Measurements from ENCODE around the gene TMEM239. TPM values are rescaled to one million over a fixed set of nuclear protein-coding genes. Genes with fewer than 3 reads are reported as not detected.

TMEM239 gene
- total and polyA plus RNA-seq, 9 donors: not detected

- TF ChIP-seq POLR2A (IDR thresholded peaks at IDR 0.05) (no peak), EP300 (IDR thresholded peaks at IDR 0.05) (no peak)
- TF ChIP-seq, protein P1, sequence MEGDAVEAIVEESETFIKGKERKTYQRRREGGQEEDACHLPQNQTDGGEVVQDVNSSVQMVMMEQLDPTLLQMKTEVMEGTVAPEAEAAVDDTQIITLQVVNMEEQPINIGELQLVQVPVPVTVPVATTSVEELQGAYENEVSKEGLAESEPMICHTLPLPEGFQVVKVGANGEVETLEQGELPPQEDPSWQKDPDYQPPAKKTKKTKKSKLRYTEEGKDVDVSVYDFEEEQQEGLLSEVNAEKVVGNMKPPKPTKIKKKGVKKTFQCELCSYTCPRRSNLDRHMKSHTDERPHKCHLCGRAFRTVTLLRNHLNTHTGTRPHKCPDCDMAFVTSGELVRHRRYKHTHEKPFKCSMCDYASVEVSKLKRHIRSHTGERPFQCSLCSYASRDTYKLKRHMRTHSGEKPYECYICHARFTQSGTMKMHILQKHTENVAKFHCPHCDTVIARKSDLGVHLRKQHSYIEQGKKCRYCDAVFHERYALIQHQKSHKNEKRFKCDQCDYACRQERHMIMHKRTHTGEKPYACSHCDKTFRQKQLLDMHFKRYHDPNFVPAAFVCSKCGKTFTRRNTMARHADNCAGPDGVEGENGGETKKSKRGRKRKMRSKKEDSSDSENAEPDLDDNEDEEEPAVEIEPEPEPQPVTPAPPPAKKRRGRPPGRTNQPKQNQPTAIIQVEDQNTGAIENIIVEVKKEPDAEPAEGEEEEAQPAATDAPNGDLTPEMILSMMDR (IDR thresholded peaks at IDR 0.05): no peak
- no peaks in the 10 kb centered on the region for H3K36me3 ChIP-seq
- no peaks in the 10 kb centered on the region for H3K4me1 ChIP-seq (ENCODE audit: insufficient read depth)
- no peak for DNase-seq
- no peak overlapping the region for H3K27ac ChIP-seq
- H3K4me3 ChIP-seq: no peak overlapping the region
- intact Hi-C loops (cut with DNase I): loop anchor here in 1 of 4 donors (10.0 kb wide), 1 partner anchor 152 kb away; the partner anchor contains the start of gene EBF4
- 83 to 93% (median 87%) methylated on average over 5 of the region's 5 CpGs for WGBS, 3 donors
- H3K27me3 ChIP-seq: no peaks in the 10 kb centered on the region
- no peaks in the 10 kb centered on the region for H3K9me3 ChIP-seq
Measured at GRCh38 chr20:2846698-2847097, 30.5 kb downstream of the TMEM239 start.

- DNase-seq: no peak
- Histone ChIP-seq H3K4me1 (ENCODE audit: insufficient read depth) (no peaks in the 10 kb centered on the region), H3K4me3 (no peak overlapping the region), H3K36me3 (no peaks in the 10 kb centered on the region), H3K27me3 (no peaks in the 10 kb centered on the region), H3K27ac (no peak overlapping the region), H3K9me3 (no peaks in the 10 kb centered on the region)
- WGBS, 3 donors: 88 to 92% (median 91%) methylated on average over 4 of the region's 4 CpGs
- intact Hi-C loops (cut with DNase I): loop anchor here in 1 of 4 donors (10.0 kb wide), 1 partner anchor 153 kb away; the partner anchor contains the start of gene EBF4
- TF ChIP-seq EP300 (IDR thresholded peaks at IDR 0.05) (no peak), POLR2A (IDR thresholded peaks at IDR 0.05) (no peak)
- TF ChIP-seq, protein P1 (IDR thresholded peaks at IDR 0.05): no peak
Measured at GRCh38 chr20:2847802-2848201, 31.6 kb downstream of the TMEM239 start.

- H3K27me3 ChIP-seq: no peaks in the 10 kb centered on the region
- TF ChIP-seq, protein P1 (IDR thresholded peaks at IDR 0.05): no peak
- no peak for TF ChIP-seq EP300 (IDR thresholded peaks at IDR 0.05)
- TF ChIP-seq POLR2A (IDR thresholded peaks at IDR 0.05): no peak
- no peaks in the 10 kb centered on the region for H3K4me1 ChIP-seq (ENCODE audit: insufficient read depth)
- WGBS, 3 donors: 86 to 88% (median 87%) methylated on average over 4 of the region's 4 CpGs
- DNase-seq: no peak
- intact Hi-C loops (cut with DNase I): loop anchor here in 1 of 4 donors (10.0 kb wide), 1 partner anchor 155 kb away; the partner anchor contains the start of gene EBF4
- H3K4me3 ChIP-seq: no peak overlapping the region
- no peaks in the 10 kb centered on the region for H3K36me3 ChIP-seq
- no peaks in the 10 kb centered on the region for H3K9me3 ChIP-seq
- no peak overlapping the region for H3K27ac ChIP-seq
Measured at GRCh38 chr20:2849529-2849928, 33.4 kb downstream of the TMEM239 start.

- Histone ChIP-seq H3K27me3 (no peaks in the 10 kb centered on the region), H3K27ac (no peak overlapping the region), H3K9me3 (no peaks in the 10 kb centered on the region), H3K4me3 (no peak overlapping the region), H3K36me3 (no peaks in the 10 kb centered on the region), H3K4me1 (ENCODE audit: insufficient read depth) (no peaks in the 10 kb centered on the region)
- WGBS, 3 donors: 93 to 94% (median 93%) methylated on average over 10 of the region's 10 CpGs
- no peak for DNase-seq
- TF ChIP-seq, protein P1 (IDR thresholded peaks at IDR 0.05): no peak
- TF ChIP-seq EP300 (IDR thresholded peaks at IDR 0.05) (no peak), POLR2A (IDR thresholded peaks at IDR 0.05) (no peak)
- intact Hi-C loops (cut with DNase I): loop anchor here in 2 of 4 donors (5.0 to 10.0 kb wide), 2 partner anchors 94 to 156 kb away; partner anchors contain the start of gene EBF4 (in 1 of the 2)
Measured at GRCh38 chr20:2851086-2851485, 34.9 kb downstream of the TMEM239 start.
